OCI-LY1 (cell line): ENCODE results near the gene ZNF106.

ENCODE experiments used
- EZH2 ChIP-seq: fragments of 200-600 bp; sonication (generic), shearing (Covaris generic); IDR thresholded peaks from 2 replicates; pipeline ENCODE4 v1.8.0; 2017; ENCODE audit warnings: borderline replicate concordance, mixed run types, mild to moderate bottlenecking, antibody characterized with exemption, low read length, moderate library complexity, mixed read lengths
- TF ChIP-seq, protein P1 (sequence below): fragments of 200-600 bp; sonication (generic), shearing (Covaris generic); IDR thresholded peaks from 2 replicates; pipeline ENCODE4 v1.5.1; 2017; ENCODE audit warnings: mild to moderate bottlenecking, antibody characterized with exemption, low read length, moderate library complexity, mixed read lengths

DNA sequence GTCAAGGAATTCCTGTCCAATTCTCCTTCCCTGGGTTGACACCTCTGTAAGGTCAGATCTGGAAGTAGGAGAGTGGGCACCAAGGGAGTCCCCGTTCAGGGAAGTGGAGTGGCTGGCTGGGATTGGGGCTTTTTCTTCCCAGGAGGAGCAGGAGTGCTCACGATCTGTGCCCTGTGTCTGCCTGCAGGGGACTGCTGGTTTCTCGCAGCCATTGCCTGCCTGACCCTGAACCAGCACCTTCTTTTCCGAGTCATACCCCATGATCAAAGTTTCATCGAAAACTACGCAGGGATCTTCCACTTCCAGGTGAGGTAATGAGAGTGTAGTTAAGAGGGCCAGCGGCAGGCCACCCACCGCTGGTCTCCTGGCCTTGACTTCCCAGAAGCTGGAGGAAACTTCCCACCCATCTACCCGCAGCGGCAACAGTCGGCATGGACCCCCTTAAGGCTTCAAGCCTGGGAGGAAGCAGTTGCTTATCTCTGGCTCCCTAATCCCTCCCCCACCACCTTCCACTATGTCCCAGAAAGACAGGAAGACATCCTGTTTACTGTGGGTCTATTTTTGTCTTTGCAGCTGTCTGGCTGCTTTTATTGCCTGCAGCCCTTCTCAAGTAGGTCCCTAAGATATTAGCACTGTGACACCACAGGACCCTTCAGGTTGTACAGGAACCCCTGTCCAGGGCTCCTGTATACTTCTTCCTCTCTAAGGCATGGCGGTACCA, 104.8 kb downstream of the ZNF106 start:
- TF ChIP-seq, protein P1, sequence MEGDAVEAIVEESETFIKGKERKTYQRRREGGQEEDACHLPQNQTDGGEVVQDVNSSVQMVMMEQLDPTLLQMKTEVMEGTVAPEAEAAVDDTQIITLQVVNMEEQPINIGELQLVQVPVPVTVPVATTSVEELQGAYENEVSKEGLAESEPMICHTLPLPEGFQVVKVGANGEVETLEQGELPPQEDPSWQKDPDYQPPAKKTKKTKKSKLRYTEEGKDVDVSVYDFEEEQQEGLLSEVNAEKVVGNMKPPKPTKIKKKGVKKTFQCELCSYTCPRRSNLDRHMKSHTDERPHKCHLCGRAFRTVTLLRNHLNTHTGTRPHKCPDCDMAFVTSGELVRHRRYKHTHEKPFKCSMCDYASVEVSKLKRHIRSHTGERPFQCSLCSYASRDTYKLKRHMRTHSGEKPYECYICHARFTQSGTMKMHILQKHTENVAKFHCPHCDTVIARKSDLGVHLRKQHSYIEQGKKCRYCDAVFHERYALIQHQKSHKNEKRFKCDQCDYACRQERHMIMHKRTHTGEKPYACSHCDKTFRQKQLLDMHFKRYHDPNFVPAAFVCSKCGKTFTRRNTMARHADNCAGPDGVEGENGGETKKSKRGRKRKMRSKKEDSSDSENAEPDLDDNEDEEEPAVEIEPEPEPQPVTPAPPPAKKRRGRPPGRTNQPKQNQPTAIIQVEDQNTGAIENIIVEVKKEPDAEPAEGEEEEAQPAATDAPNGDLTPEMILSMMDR: no peak
- TF ChIP-seq EZH2: no peak
